Esophagus muscularis mucosa (tissue), 4 donors: Measurements from ENCODE around the gene CABP4.

Source experiments
- CTCF ChIP-seq, 3 experiments: fragments of 200-600 bp in 2 of 3; fragments of 450-650 bp in 1 of 3; sonication (generic) in 2 of 3; IDR thresholded peaks; one replicate each; pipeline ENCODE4 v1.5.1; 2017 to 2019; ENCODE audit warnings: antibody characterized with exemption in 3 of 3, mild to moderate bottlenecking in 2 of 3, moderate library complexity in 1 of 3
- EP300 ChIP-seq: sonication (generic); formaldehyde crosslinking; IDR thresholded peaks from one replicate; pipeline ENCODE4 v1.6.1; 2017; ENCODE audit warnings: antibody characterized with exemption
- POLR2A ChIP-seq: fragments of 450-650 bp; IDR thresholded peaks from one replicate; pipeline ENCODE4 v1.6.1; 2017; ENCODE audit warnings: antibody characterized with exemption, moderate library complexity, mild to moderate bottlenecking, low read depth

DNA sequence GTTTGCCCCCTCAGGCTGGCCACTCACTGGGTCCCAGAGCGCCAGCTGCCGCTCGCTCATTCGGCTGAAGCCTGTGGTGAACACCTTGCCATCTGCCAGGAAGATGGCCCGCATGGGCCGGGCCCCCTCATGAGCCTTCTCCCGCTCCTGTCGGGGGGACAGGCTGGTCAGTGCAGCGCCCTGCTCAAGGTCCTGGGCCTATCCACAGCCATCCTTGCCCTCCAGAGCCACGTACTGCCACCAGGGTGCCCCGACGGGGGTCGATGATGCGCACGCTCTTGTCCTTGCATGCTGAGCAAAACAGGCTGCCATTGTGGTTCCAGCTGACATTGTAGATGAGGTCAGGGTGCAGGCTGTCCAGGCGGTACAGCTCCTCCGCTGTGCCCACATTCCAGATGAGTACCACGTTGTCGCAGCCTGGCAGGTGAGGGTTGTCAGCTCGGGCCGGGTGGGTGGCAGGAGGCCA lies 14.0 kb upstream of the CABP4 start:
- TF ChIP-seq EP300, result no peak
- TF ChIP-seq CTCF (IDR thresholded peaks at IDR 0.05), result no peak
- no peak for TF ChIP-seq POLR2A
